Activated naive CD8-positive, alpha-beta T cell treated with anti-CD3 and anti-CD28 coated beads, Interleukin-2, amount 50 U/mL, for 16 hours (primary cell): ENCODE data around the gene KCNJ5.

Source experiments
- DNase-seq: peaks from one replicate; pipeline ENCODE4 v3.0.0-alpha.2; 2020; ENCODE audit warnings: low read depth, low spot score

KCNJ5 gene

DNA sequence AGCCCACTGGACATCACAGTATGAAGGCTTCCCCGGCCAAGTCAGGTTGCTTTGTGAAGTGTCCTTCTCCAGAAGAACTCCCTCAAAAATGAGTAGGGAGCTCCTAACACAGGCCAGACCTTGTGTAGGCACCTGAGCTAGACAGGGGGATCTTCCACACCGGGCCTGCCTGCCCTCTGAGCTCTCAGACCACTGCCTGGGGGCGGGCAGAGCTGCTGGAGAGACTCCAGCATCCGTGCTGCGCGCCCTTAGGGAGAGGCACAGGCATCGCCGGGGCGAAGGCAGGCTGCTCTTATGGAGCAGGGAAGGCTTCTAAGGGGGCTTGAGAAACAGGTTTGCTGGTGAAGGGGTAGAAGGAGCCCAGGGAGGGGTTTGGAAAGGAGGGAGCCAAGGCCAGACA lies 4.4 kb downstream of the KCNJ5 start:
- DNase-seq = no peak

DNA sequence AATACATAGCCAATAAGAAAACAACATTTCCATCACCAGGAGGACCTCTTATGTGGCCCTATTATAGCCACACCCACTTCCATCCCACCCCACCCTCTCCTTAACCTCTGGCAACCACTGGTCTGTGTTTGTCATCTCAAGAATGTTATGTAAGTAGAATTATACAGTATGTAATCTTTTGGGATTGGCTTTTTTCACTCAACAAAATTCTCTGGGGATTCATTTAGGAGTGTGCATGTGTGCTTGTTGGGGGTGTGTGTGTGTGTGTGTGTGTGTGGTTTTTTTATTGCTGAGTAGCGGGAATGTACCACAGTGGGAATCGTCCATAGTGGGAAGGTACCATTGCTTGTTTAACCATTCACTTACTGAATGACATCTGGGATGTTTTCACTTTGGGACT lies 5.2 kb downstream of the KCNJ5 start:
- DNase-seq = no peak

GRCh38 chr11:128897826-128898225 lies 6.7 kb downstream of the KCNJ5 start:
- no peak for DNase-seq

- DNase-seq = no peak
Observed at GRCh38 chr11:128898580-128899344, 7.6 kb downstream of the KCNJ5 start.

- DNase-seq = no peak
Observed at GRCh38 chr11:128900468-128900867, 9.3 kb downstream of the KCNJ5 start.

GRCh38 chr11:128901653-128902514 lies 10.7 kb downstream of the KCNJ5 start:
- DNase-seq = no peak

- DNase-seq = no peak
Observed at GRCh38 chr11:128902515-128903066, 11.4 kb downstream of the KCNJ5 start.

- no peak for DNase-seq
Observed at GRCh38 chr11:128903248-128904061, 12.3 kb downstream of the KCNJ5 start.

- DNase-seq = no peak
Observed at GRCh38 chr11:128904303-128904655, 13.1 kb downstream of the KCNJ5 start.

DNA sequence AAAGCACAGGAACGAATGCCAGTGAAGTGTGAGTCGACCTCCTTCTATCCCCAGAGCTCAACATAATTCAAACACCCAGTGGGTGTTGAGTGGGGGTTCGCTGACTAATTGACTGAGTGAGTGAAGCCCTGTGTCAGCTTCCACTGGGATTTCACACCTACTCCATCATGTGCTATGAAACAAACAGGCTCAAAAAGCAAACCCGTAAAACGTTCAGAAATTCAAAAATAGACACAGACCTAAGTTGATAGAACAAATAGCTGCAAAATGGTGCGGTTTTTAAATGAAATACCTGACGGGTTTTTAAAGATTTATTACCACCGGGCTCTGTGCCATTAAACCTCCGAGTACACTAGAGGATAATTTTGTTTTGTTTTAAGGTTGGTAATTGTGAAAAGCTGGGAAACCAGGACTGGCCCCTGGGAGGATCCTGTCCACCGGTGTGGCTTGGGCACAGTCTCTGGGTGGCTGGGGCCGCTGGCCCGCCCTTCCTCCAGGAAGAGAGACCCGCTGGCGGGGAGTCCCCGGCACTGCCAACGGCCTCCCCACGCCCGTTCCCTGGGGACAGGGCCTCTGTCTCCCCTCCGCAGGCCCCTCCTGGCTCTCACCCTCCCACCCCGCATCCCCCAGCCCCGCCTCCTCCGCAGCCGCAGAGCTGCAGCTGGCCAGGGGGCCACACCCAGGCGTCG lies 13.6 kb downstream of the KCNJ5 start:
- DNase-seq = no peak

GRCh38 chr11:128905345-128906184 lies 14.4 kb downstream of the KCNJ5 start:
- no peak for DNase-seq

DNA sequence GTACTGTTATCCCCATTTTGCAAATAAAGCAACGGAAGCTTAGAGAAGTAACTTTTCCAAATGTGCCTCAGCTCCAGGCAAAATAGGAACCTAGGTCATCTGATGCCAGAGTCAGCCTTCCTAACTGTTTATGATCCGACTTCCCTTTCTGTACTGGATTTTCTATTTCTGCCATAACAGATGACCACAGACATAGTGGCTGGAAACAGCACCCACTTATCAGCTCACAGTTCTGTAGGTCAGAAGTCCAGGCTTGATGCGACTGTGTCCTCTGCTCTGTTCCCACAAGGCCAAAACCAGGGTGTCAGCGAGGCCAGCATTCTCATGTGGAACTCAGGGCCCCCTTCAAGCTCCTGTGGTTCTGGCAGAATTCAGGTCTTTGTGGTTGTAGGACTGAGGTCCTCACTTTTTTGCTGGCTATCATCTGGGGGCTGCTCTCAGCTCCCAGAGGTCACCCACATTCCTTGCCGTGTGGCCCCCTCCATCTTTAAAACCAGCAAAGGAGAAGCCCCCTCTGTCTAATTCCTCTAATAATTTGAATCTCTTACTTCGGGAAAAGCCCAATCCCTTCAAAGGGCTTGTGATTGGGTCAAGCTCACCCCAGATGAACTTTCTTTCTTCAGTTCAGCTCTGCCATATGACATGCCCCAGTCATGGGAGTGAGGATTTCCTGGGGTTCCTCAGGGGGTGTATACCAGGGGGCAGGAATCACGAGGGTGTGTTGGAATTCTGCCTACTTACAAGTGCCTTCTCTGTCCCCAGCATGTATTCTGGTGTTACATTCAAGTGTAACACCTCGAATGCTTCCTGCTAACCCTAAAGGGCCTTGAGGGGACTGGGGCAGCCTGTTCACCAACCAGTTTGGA lies 15.3 kb downstream of the KCNJ5 start:
- DNase-seq = no peak

GRCh38 chr11:128907585-128907984 lies 16.4 kb downstream of the KCNJ5 start:
- no peak for DNase-seq

DNA sequence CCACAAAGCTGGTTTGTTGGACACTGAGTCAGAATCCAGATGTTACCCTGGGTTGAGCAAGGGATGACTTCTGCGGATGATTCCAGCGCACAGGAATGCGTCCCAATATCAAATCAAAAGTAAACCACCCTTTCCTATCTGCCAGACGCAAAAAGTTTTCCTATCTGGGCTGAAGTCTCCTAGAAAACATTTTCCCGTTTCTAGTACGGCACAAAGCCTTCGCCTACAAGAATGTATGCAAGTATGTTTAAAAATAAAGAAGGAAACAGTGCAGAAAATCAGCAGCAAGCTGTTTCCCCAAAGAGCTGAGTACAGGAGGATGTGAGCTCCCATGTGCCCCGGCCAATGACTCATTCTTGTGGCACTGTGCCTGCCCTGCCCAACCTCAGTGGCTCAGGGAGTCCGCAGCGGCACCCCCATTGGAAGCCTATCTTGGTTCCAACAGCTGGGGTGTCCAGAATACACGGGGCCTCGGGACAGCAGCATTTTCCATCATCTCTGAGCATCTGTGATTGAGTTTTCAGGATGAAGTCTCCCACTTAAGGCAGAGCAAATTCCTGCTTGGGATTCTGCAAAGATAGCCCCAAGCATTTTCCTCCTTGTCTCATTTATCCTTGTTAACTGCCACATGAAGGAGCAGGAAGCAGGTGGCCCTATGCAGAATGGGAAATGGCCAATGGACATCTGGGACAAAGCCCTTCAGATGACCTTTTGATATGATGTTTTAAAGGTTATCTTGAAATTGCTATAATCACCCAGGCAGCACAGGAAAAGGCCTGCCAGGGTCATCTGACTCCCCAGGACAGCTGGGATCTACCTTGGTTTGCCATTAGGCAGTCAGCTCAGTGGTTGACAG lies 17.5 kb downstream of the KCNJ5 start:
- DNase-seq = no peak

- no peak for DNase-seq
Observed at GRCh38 chr11:128909438-128910125, 18.4 kb downstream of the KCNJ5 start.

GRCh38 chr11:128910576-128910975 lies 19.4 kb downstream of the KCNJ5 start:
- no peak for DNase-seq

DNA sequence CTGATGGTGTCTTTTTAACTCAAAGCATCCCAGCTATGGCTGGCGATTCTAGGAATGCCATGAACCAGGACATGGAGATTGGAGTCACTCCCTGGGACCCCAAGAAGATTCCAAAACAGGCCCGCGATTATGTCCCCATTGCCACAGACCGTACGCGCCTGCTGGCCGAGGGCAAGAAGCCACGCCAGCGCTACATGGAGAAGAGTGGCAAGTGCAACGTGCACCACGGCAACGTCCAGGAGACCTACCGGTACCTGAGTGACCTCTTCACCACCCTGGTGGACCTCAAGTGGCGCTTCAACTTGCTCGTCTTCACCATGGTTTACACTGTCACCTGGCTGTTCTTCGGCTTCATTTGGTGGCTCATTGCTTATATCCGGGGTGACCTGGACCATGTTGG lies 20.1 kb downstream of the KCNJ5 start:
- DNase-seq = no peak

- no peak for DNase-seq
Observed at GRCh38 chr11:128911701-128912100, 20.5 kb downstream of the KCNJ5 start.
